Mononuclear cell (primary cell): ENCODE results near the gene SLC16A7. TPM values are rescaled to one million over a fixed set of nuclear protein-coding genes. Genes with fewer than 3 reads are reported as not detected.

Source experiments
- H3K27me3 ChIP-seq: 2 replicates; pipeline ENCODE4 v1.6.0; 2011; ENCODE audit warnings: low read length, control low read depth; ENCODE audit not compliant: insufficient read depth
- H3K4me1 ChIP-seq: 2 replicates; pipeline ENCODE4 v1.5.1; 2011; ENCODE audit warnings: mild to moderate bottlenecking, low read length, control low read depth; ENCODE audit not compliant: insufficient read depth
- H3K4me3 ChIP-seq: 2 replicates; pipeline ENCODE4 v1.5.1; 2011; ENCODE audit warnings: mild to moderate bottlenecking, low read length, moderate library complexity
- H3K9me3 ChIP-seq: 2 replicates; pipeline ENCODE4 v1.5.1; 2011; ENCODE audit warnings: low read depth, mild to moderate bottlenecking, control low read depth, low read length
- total RNA-seq: library from RNA; depleted of rRNA; stranded (reverse); fragments of >200 nt; gene quantifications from one replicate; pipeline ENCODE4 v1.2.3, GENCODE V29; 2012

Gene SLC16A7
- total RNA-seq, 1 donor = 28.5 TPM

GRCh38 chr12:59645242-59645641, 49.4 kb downstream of the SLC16A7 start:
- Histone ChIP-seq H3K4me3 (no peak overlapping the region), H3K27me3 (no peaks in the 10 kb centered on the region), H3K4me1 (no peaks in the 10 kb centered on the region), H3K9me3 (no peaks in the 10 kb centered on the region)

GRCh38 chr12:59646636-59647035, 50.8 kb downstream of the SLC16A7 start:
- Histone ChIP-seq H3K4me1 (no peaks in the 10 kb centered on the region), H3K9me3 (no peaks in the 10 kb centered on the region), H3K27me3 (no peaks in the 10 kb centered on the region), H3K4me3 (no peak overlapping the region)

DNA sequence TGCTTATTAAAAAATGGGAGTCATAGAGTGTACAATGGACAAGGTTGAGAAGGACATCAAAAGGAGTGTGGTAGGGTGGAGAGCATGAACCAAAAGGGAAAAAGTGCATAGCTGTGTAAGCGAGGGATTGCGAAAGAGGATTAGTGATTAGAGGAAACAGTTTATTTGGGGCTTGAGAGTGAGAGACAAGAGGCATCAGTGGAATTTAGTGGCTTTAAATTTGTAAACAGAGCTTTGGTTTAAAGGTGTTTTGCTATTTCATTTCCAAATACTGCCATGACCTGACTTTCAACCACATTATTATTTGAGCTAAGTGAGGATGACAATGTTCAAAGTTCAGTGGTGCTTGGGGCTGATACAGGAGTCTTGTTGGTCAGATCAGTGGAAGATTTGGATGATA, 53.4 kb downstream of the SLC16A7 start:
- H3K4me3 ChIP-seq = no peak overlapping the region
- H3K4me1 ChIP-seq = no peaks in the 10 kb centered on the region
- H3K9me3 ChIP-seq = no peaks in the 10 kb centered on the region
- no peaks in the 10 kb centered on the region for H3K27me3 ChIP-seq

- no peak overlapping the region for H3K4me3 ChIP-seq
- no peaks in the 10 kb centered on the region for H3K27me3 ChIP-seq
- no peaks in the 10 kb centered on the region for H3K9me3 ChIP-seq
- H3K4me1 ChIP-seq = no peaks in the 10 kb centered on the region
These were observed 54.9 kb downstream of the SLC16A7 start for GRCh38 chr12:59650588-59651228.

- Histone ChIP-seq H3K4me1 (no peaks in the 10 kb centered on the region), H3K9me3 (no peaks in the 10 kb centered on the region), H3K4me3 (no peak overlapping the region), H3K27me3 (no peaks in the 10 kb centered on the region)
These were observed 55.5 kb downstream of the SLC16A7 start for GRCh38 chr12:59651229-59651920.

DNA sequence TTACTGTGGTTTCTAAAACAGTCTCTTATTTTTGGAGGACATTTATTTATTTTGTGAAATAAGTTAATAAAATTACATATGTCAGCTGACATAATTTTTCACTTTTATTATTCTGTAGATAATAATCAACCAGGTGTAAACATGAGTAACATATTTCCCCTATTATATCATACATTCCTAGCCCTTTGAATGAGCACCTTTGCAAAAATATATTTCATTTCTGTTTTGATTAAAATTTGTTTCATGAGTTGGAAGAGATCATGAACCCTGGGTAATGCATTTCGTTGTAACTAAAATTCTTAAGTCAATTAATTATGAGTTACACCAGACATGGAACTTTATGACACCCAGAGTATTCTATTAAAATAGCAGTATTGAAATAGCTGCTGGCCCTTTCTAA, 56.3 kb downstream of the SLC16A7 start:
- no peak overlapping the region for H3K4me3 ChIP-seq

DNA sequence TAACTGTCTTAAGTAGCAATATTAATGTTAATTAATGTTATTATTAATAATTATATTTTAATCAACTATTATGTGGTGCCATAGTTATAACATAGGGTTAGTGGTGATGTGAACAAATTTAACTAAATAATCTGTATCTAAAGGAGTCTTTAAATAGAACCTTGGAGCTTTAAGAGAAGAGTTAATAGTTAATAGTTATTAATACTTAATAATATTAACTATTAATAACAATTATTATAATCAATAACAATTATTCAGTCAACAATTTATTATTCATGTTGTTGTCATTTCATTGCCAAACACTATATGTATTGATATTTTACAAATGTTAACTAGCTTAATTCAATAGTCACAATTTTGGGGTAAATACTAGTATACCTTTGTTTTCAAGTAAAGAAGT, 58.2 kb downstream of the SLC16A7 start:
- no peaks in the 10 kb centered on the region for H3K4me1 ChIP-seq
- H3K27me3 ChIP-seq = no peaks in the 10 kb centered on the region
- H3K4me3 ChIP-seq = no peak overlapping the region
- no peaks in the 10 kb centered on the region for H3K9me3 ChIP-seq

More for the DNA sequence above, 56.3 kb downstream of the SLC16A7 start:
- no peaks in the 10 kb centered on the region for H3K9me3 ChIP-seq
- no peaks in the 10 kb centered on the region for H3K4me1 ChIP-seq
- no peaks in the 10 kb centered on the region for H3K27me3 ChIP-seq

DNA sequence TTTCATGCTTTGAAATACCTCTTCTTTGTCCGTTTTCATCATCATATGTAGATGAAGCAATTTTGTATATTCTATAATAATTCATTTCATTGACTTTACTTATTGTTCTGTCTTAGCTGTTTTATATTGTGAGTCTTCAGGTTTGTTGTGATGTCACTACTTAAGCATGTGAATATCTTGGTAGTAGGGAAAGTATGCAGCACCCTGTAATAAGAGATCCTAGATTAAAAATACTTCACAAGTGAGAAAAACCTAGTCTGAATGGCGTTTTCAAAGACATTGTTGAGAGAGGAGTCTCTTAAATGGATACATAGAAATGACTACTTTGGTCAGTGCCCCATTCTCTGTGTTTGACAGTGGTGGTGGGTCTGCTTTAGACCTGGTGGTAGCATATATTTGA, 61.4 kb downstream of the SLC16A7 start:
- no peaks in the 10 kb centered on the region for H3K9me3 ChIP-seq
- no peak overlapping the region for H3K4me3 ChIP-seq
- H3K27me3 ChIP-seq = no peaks in the 10 kb centered on the region
- H3K4me1 ChIP-seq = no peaks in the 10 kb centered on the region

DNA sequence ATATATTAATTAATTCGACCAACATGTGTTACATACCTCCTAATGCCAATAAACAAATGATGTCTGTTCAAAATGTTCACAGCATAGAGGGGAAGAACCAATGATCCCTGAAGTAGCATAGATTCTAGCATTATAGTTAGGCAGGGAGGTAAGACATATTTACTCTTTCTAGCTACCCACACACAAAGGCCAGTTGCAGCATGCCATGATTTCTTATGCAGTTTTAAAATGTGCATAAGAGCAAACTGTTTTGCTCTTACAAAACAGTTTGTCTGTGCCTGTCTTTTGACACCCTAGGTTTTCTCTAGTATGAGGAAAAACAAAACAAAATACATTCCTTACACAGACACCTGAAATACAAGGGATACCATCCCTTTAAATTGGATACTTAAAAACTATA, 61.9 kb downstream of the SLC16A7 start:
- Histone ChIP-seq H3K9me3 (no peaks in the 10 kb centered on the region), H3K27me3 (no peaks in the 10 kb centered on the region), H3K4me1 (no peaks in the 10 kb centered on the region), H3K4me3 (no peak overlapping the region)

DNA sequence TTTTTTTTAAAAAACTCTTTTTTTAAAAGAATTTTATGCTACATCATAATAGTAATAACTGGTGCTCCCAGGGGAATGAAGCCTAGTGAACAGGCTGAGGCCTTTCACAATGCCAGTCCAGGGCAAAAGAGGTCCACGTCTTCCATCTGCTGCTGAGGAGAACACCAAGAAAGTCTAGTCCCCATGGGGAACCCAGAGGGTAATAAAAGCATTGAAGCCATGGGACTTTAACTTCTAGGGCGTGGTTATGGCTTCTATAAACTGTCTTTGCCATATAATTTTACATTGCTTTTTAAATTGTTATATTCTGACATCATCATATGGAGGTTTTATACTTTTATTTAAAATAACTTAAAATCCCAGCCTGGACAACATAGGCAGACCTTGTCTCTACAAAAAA, 64.3 kb downstream of the SLC16A7 start:
- Histone ChIP-seq H3K4me1 (no peaks in the 10 kb centered on the region), H3K4me3 (no peak overlapping the region), H3K9me3 (no peaks in the 10 kb centered on the region), H3K27me3 (no peaks in the 10 kb centered on the region)

- no peaks in the 10 kb centered on the region for H3K9me3 ChIP-seq
- no peak overlapping the region for H3K4me3 ChIP-seq
- no peaks in the 10 kb centered on the region for H3K4me1 ChIP-seq
- H3K27me3 ChIP-seq = no peaks in the 10 kb centered on the region
These were observed 65.2 kb downstream of the SLC16A7 start for GRCh38 chr12:59660921-59661597.

DNA sequence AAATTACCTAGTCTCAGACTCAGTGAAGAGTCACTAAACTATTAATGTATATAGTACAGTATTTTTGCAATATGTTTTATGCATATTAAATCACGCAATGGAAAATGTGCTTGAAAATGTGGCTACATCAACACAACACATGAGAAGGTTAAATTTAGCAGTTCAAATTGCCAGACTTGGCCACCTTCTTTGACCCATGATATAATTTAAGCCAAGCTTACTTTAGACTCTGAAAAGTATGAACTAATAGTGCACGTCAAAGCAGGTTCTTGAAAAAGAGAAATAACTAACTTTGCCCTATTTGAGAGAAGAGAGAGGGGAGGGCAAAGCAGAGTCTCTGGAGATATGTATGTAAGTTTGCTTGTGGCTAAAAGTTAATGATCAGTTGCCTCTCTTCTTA, 68.7 kb downstream of the SLC16A7 start:
- Histone ChIP-seq H3K4me1 (no peaks in the 10 kb centered on the region), H3K4me3 (no peak overlapping the region), H3K27me3 (no peaks in the 10 kb centered on the region), H3K9me3 (no peaks in the 10 kb centered on the region)

DNA sequence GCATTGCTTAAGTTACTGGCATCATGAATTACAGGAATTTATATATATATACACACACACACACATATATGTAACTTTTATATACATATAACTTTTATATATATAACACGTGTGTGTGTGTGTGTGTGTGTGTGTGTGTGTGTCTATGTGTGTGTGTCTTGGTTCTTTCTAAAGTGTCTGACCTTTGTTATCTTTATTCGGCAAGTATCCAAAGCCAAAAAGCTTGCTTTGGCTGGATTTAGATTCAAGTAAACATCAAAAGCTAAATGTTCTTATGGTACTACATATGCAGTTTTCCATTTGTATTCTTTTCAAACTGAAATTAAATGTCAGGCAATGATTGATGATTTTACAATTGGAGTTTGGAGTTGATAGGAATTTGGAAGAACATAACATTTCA, 69.9 kb downstream of the SLC16A7 start:
- Histone ChIP-seq H3K9me3 (no peaks in the 10 kb centered on the region), H3K27me3 (no peaks in the 10 kb centered on the region), H3K4me3 (no peak overlapping the region), H3K4me1 (no peaks in the 10 kb centered on the region)

DNA sequence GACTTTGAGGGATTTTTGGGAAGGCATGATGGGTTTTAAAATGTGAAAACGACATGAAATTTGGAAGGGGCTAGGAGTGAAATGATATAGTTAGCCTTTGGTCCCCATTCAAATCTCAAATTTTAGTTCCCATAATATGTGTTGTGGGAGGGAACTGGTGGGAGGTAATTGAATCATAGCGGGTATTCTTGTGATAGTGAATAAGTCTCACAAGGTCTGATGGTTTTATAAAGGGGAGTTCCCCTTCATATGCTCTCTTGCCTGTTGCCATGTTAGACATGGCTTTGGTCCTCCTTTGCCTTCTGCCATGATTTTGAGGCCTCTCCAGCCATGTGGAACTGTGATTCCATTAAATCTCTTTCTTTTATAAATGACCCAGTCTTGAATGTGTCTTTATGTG, 72.8 kb downstream of the SLC16A7 start:
- Histone ChIP-seq H3K27me3 (no peaks in the 10 kb centered on the region), H3K9me3 (no peaks in the 10 kb centered on the region), H3K4me3 (no peak overlapping the region), H3K4me1 (no peaks in the 10 kb centered on the region)

DNA sequence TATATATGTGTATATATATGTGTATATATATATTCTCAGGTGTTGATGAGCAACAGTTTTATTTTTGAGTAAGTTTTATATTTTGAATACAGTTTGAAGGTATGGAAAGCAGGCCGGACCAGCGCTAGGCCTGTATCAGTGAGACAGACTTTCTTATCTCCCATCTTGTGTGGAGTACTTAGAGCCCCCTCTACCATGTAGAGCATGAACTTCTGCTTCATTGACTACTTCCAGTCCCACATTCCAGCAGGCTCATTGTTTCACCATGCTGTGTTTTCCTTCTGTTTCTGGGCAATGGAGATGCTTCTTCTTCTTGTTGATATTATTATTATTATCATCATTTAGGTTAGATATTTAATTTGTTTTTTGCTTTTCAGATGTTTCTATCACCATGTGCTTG, 76.4 kb downstream of the SLC16A7 start:
- no peak overlapping the region for H3K4me3 ChIP-seq
- no peaks in the 10 kb centered on the region for H3K27me3 ChIP-seq
- no peaks in the 10 kb centered on the region for H3K4me1 ChIP-seq
- no peaks in the 10 kb centered on the region for H3K9me3 ChIP-seq

DNA sequence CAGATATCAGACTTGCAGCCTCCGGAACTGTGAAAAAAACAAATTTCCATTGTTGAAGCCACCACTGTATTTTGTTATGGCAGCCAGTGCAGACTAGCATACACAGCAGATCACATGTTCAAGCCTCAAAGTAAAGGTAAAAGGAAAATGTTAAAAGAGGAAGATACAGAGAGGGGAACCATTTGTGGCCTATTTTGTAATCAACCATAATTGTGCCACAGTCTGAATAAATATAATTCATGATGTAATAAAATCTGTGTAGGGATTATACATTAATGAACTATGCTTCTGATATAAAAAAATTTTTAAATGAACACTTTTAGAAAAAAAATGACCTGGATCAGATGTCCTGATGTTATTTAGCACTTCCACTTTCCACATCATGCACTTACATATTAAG, 79.6 kb downstream of the SLC16A7 start:
- no peaks in the 10 kb centered on the region for H3K27me3 ChIP-seq
- H3K9me3 ChIP-seq = no peaks in the 10 kb centered on the region
- H3K4me1 ChIP-seq = no peaks in the 10 kb centered on the region
- H3K4me3 ChIP-seq = no peak overlapping the region
